H1 (cell line): ENCODE measurements around the gene S100G.

ENCODE experiments used
- CBX5 ChIP-seq: fragments of 300-800, 300-1000 bp; sonication (generic); IDR thresholded peaks from 2 replicates; pipeline ENCODE4 v1.7.1; 2016; ENCODE audit warnings: antibody characterized with exemption, low read length, low read depth
- CEBPB ChIP-seq: IDR thresholded peaks from 2 replicates; pipeline ENCODE4 v1.6.1; 2012; ENCODE audit warnings: low read depth, low read length
- CTCF ChIP-seq, 3 experiments: IDR thresholded peaks; 1 replicate in 2 of 3; 2 replicates in 1 of 3; pipeline versions ENCODE4 v1.5.1 to v1.6.1; 2011; ENCODE audit warnings: low read length in 3 of 3, mild to moderate bottlenecking in 3 of 3, inconsistent platforms in 2 of 3, low read depth in 1 of 3, moderate library complexity in 1 of 3; ENCODE audit not compliant: insufficient read depth in 1 of 3; ENCODE audit errors: control extremely low read depth in 1 of 3
- EP300 ChIP-seq, 2 experiments: IDR thresholded peaks; 1 replicate in 1 of 2; 2 replicates in 1 of 2; pipeline ENCODE4 v1.6.1; 2011 to 2012; ENCODE audit warnings: low read depth in 2 of 2, low read length in 2 of 2, mild to moderate bottlenecking in 2 of 2, borderline replicate concordance in 1 of 2, inconsistent platforms in 1 of 2, moderate library complexity in 1 of 2
- EZH2 ChIP-seq: fragments of 200-600 bp; sonication (generic); IDR thresholded peaks from 2 replicates; pipeline ENCODE4 v1.7.1; 2012; ENCODE audit warnings: low read depth, mild to moderate bottlenecking, moderate library complexity, low read length, inconsistent platforms; ENCODE audit not compliant: severe bottlenecking
- JUN ChIP-seq: IDR thresholded peaks from 2 replicates; pipeline ENCODE4 v1.6.1; 2011; ENCODE audit warnings: low read depth, mild to moderate bottlenecking, improper control_type of control experiment, low read length
- MAX ChIP-seq: IDR thresholded peaks from 2 replicates; pipeline ENCODE4 v1.6.1; 2012; ENCODE audit warnings: inconsistent platforms
- NANOG ChIP-seq: IDR thresholded peaks from 2 replicates; pipeline ENCODE4 v1.6.1; 2011; ENCODE audit warnings: low read length, low read depth, mild to moderate bottlenecking, inconsistent platforms; ENCODE audit not compliant: insufficient read depth, poor library complexity, severe bottlenecking
- POLR2A ChIP-seq, 2 experiments: IDR thresholded peaks; 1 replicate in 1 of 2; 2 replicates in 1 of 2; pipeline ENCODE4 v1.6.1; 2011; ENCODE audit warnings: low read depth in 2 of 2, low read length in 2 of 2, mild to moderate bottlenecking in 2 of 2; ENCODE audit errors: control extremely low read depth in 1 of 2
- POLR2AphosphoS5 ChIP-seq: IDR thresholded peaks from 2 replicates; pipeline ENCODE4 v1.6.1; 2011; ENCODE audit warnings: low read depth, low read length
- RNF2 ChIP-seq: fragments of 200-900, 300-1000 bp; sonication (generic); IDR thresholded peaks from 2 replicates; pipeline ENCODE4 v1.7.1; 2016; ENCODE audit warnings: borderline replicate concordance, low read depth, mild to moderate bottlenecking, antibody characterized with exemption, low read length; ENCODE audit not compliant: poor library complexity, severe bottlenecking; ENCODE audit errors: missing control alignments
- SIN3A ChIP-seq, 2 experiments: IDR thresholded peaks in 1 of 2; conservative IDR thresholded peaks in 1 of 2; 2 replicates each; pipeline ENCODE4 v1.6.1; 2011 to 2012; ENCODE audit warnings: low read length in 2 of 2, improper control_type of control experiment in 1 of 2, low read depth in 1 of 2, mild to moderate bottlenecking in 1 of 2
- SIRT6 ChIP-seq: IDR thresholded peaks from one replicate; pipeline ENCODE4 v1.7.1; 2012; ENCODE audit warnings: low read length, inconsistent platforms
- ZNF274 ChIP-seq: IDR thresholded peaks from 2 replicates; pipeline ENCODE4 v1.7.0; 2012; ENCODE audit warnings: low read length, borderline replicate concordance; ENCODE audit errors: extremely low read depth

- TF ChIP-seq POLR2A (IDR thresholded peaks at IDR 0.05; ENCODE audit: control extremely low read depth in 1 of 2, low read depth in 2 of 2, low read length in 2 of 2) (no peak), POLR2AphosphoS5 (no peak), JUN (no peak), MAX (no peak), EZH2 (no peak), ZNF274 (no peak), CTCF (IDR thresholded peaks at IDR 0.05; ENCODE audit: control extremely low read depth in 1 of 3, insufficient read depth in 1 of 3, low read depth in 1 of 3, low read length in 3 of 3) (no peak), RNF2 (no peak), SIRT6 (no peak), CBX5 (no peak), SIN3A (conservative IDR thresholded peaks at IDR 0.05 in 1 of 2, IDR thresholded peaks at IDR 0.05 in 1 of 2; ENCODE audit: low read depth in 1 of 2, low read length in 2 of 2) (no peak), CEBPB (no peak), NANOG (no peak), EP300 (IDR thresholded peaks at IDR 0.05; ENCODE audit: borderline replicate concordance in 1 of 2, low read depth in 2 of 2, low read length in 2 of 2) (no peak)
Measured at GRCh38 chrX:16635040-16635439, 14.9 kb upstream of the S100G start.
